MM.1S (cell line): ENCODE results near the gene ORMDL3.

ENCODE experiments used
- DNase-seq: peaks from one replicate; pipeline ENCODE4 v3.0.0-alpha.2; 2015
- H2AFZ ChIP-seq: fragments of 300-600 bp; sonication (generic); 2 replicates; pipeline ENCODE4 v1.6.0; 2016; ENCODE audit warnings: antibody characterized with exemption, low read length
- H3F3A ChIP-seq: fragments of 300-600 bp; sonication (generic); 2 replicates; pipeline ENCODE4 v1.6.1; 2016; ENCODE audit warnings: mild to moderate bottlenecking, antibody characterized with exemption, low read length, moderate library complexity, mixed read lengths; ENCODE audit not compliant: insufficient read depth
- H3K27ac ChIP-seq: fragments of 300-600 bp; sonication (generic); 2 replicates; pipeline ENCODE4 v1.5.1; 2016; ENCODE audit warnings: mild to moderate bottlenecking, low read length
- H3K27me3 ChIP-seq: fragments of 300-600 bp; sonication (generic); replicated peaks from 2 replicates; pipeline ENCODE4 v1.6.0; 2016; ENCODE audit warnings: low read length; ENCODE audit not compliant: insufficient read depth
- H3K36me3 ChIP-seq: fragments of 300-600 bp; sonication (generic); replicated peaks from 2 replicates; pipeline ENCODE4 v1.6.1; 2016; ENCODE audit warnings: mild to moderate bottlenecking, low read length, mixed read lengths; ENCODE audit not compliant: insufficient read depth
- H3K4me1 ChIP-seq: fragments of 300-600 bp; sonication (generic); 2 replicates; pipeline ENCODE4 v1.6.1; 2016; ENCODE audit warnings: low read length, mixed read lengths
- H3K4me2 ChIP-seq: fragments of 300-600 bp; sonication (generic); 2 replicates; pipeline ENCODE4 v1.6.0; 2016; ENCODE audit warnings: low read depth, low read length
- H3K4me3 ChIP-seq: fragments of 300-600 bp; sonication (generic); 2 replicates; pipeline ENCODE4 v1.5.1; 2016; ENCODE audit warnings: low read length, mixed read lengths
- H3K79me2 ChIP-seq: fragments of 300-600 bp; sonication (generic); 2 replicates; pipeline ENCODE4 v1.6.1; 2016; ENCODE audit warnings: mixed run types, low read length, mixed read lengths
- H3K9ac ChIP-seq: fragments of 300-600 bp; sonication (generic); 2 replicates; pipeline ENCODE4 v1.6.1; 2016; ENCODE audit warnings: low read length, mixed read lengths
- H3K9me2 ChIP-seq: fragments of 300-600 bp; sonication (generic); replicated peaks from 2 replicates; pipeline ENCODE4 v1.6.1; 2016; ENCODE audit warnings: mild to moderate bottlenecking, low read length, mixed read lengths; ENCODE audit not compliant: insufficient read depth
- H3K9me3 ChIP-seq: fragments of 300-600 bp; sonication (generic); replicated peaks from 2 replicates; pipeline ENCODE4 v1.6.1; 2016; ENCODE audit warnings: mild to moderate bottlenecking, low read length, mixed read lengths; ENCODE audit not compliant: insufficient read depth
- H4K20me1 ChIP-seq: fragments of 300-600 bp; sonication (generic); 2 replicates; pipeline ENCODE4 v1.6.1; 2016; ENCODE audit warnings: mild to moderate bottlenecking, low read length, moderate library complexity, mixed read lengths; ENCODE audit not compliant: insufficient read depth
- CTCF ChIP-seq: fragments of 300-600 bp; sonication (generic); IDR thresholded peaks from 2 replicates; pipeline ENCODE4 v1.5.1; 2016; ENCODE audit warnings: antibody characterized with exemption, low read length, mixed read lengths
- EZH2 ChIP-seq: fragments of 300-600 bp; sonication (generic); optimal IDR thresholded peaks from 2 replicates; pipeline ENCODE3; 2017; ENCODE audit warnings: low read depth, mild to moderate bottlenecking, antibody characterized with exemption, low read length, mixed read lengths
- EZH2phosphoT487 ChIP-seq: fragments of 300-600 bp; sonication (generic); IDR thresholded peaks from 2 replicates; pipeline ENCODE4 v1.6.1; 2018; ENCODE audit warnings: antibody characterized with exemption, low read length

ORMDL3 gene

GRCh38 chr17:39960524-39961041, 33.2 kb upstream of the ORMDL3 start:
- TF ChIP-seq EZH2 = no peak
- no peak for TF ChIP-seq EZH2phosphoT487
- TF ChIP-seq CTCF = no peak
- no peaks in the 10 kb centered on the region for H3K36me3 ChIP-seq
- H4K20me1 ChIP-seq = no peaks in the 10 kb centered on the region
- no peaks in the 10 kb centered on the region for H3K9me3 ChIP-seq
- no peak overlapping the region for H2AFZ ChIP-seq
- DNase-seq = no peak
- 0 out of 2 replicates have a peak, but pooled peaks cover 2% of the 10 kb centered on the region for H3K4me1 ChIP-seq
- no peaks in the 10 kb centered on the region for H3K27me3 ChIP-seq
- H3K4me3 ChIP-seq = no peak overlapping the region
- H3F3A ChIP-seq = no peaks in the 10 kb centered on the region
- H3K4me2 ChIP-seq = no peak overlapping the region
- no peaks in the 10 kb centered on the region for H3K79me2 ChIP-seq
- no peak overlapping the region for H3K27ac ChIP-seq
- no peaks in the 10 kb centered on the region for H3K9me2 ChIP-seq
- no peak overlapping the region for H3K9ac ChIP-seq

- H2AFZ ChIP-seq = no peak overlapping the region
- no peak for DNase-seq
- no peaks in the 10 kb centered on the region for H3K9me2 ChIP-seq
- no peaks in the 10 kb centered on the region for H3K79me2 ChIP-seq
- no peaks in the 10 kb centered on the region for H4K20me1 ChIP-seq
- H3F3A ChIP-seq = no peaks in the 10 kb centered on the region
- H3K4me1 ChIP-seq = peaks cover 13% of the 10 kb centered on the region
- no peak overlapping the region for H3K4me3 ChIP-seq
- no peaks in the 10 kb centered on the region for H3K9me3 ChIP-seq
- H3K9ac ChIP-seq = no peak overlapping the region
- H3K27me3 ChIP-seq = 0 out of 2 replicates have a peak, but pooled peaks cover 4% of the 10 kb centered on the region
- no peaks in the 10 kb centered on the region for H3K36me3 ChIP-seq
- TF ChIP-seq CTCF = no peak
- TF ChIP-seq EZH2 = no peak
- no peak for TF ChIP-seq EZH2phosphoT487
- H3K4me2 ChIP-seq = no peak overlapping the region
- H3K27ac ChIP-seq = no peak overlapping the region
Measured at GRCh38 chr17:39955726-39956225, 28.4 kb upstream of the ORMDL3 start.

GRCh38 chr17:39954876-39955275, 27.5 kb upstream of the ORMDL3 start:
- Histone ChIP-seq H3K4me2 (no peak overlapping the region), H2AFZ (no peak overlapping the region), H3K27ac (no peak overlapping the region), H3K9me2 (no peaks in the 10 kb centered on the region), H3K4me1 (peaks cover 13% of the 10 kb centered on the region), H3K9me3 (no peaks in the 10 kb centered on the region), H3K27me3 (0 out of 2 replicates have a peak, but pooled peaks cover 4% of the 10 kb centered on the region), H4K20me1 (no peaks in the 10 kb centered on the region), H3K4me3 (no peak overlapping the region), H3F3A (no peaks in the 10 kb centered on the region), H3K36me3 (no peaks in the 10 kb centered on the region), H3K79me2 (no peaks in the 10 kb centered on the region), H3K9ac (no peak overlapping the region)
- no peak for TF ChIP-seq CTCF
- no peak for TF ChIP-seq EZH2
- TF ChIP-seq EZH2phosphoT487 = no peak
- DNase-seq = no peak
